ENCODE data around the gene CHID1.

GRCh38 chr11:848380-848931 lies 62.2 kb downstream of the CHID1 start:
- no peak for TF ChIP-seq POLR2A (IDR thresholded peaks at IDR 0.05; ENCODE audit: low read depth, low read length)
- TF ChIP-seq, protein P1, sequence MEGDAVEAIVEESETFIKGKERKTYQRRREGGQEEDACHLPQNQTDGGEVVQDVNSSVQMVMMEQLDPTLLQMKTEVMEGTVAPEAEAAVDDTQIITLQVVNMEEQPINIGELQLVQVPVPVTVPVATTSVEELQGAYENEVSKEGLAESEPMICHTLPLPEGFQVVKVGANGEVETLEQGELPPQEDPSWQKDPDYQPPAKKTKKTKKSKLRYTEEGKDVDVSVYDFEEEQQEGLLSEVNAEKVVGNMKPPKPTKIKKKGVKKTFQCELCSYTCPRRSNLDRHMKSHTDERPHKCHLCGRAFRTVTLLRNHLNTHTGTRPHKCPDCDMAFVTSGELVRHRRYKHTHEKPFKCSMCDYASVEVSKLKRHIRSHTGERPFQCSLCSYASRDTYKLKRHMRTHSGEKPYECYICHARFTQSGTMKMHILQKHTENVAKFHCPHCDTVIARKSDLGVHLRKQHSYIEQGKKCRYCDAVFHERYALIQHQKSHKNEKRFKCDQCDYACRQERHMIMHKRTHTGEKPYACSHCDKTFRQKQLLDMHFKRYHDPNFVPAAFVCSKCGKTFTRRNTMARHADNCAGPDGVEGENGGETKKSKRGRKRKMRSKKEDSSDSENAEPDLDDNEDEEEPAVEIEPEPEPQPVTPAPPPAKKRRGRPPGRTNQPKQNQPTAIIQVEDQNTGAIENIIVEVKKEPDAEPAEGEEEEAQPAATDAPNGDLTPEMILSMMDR (conservative IDR thresholded peaks at IDR 0.05; ENCODE audit: low read depth, low read length) = peak; percentile 66
